Upper lobe of left lung (tissue), 6 donors: ENCODE measurements around the gene DSG2. TPM values are rescaled to one million over a fixed set of nuclear protein-coding genes. Genes with fewer than 3 reads are reported as not detected.
"Not testable (repeated sequence)": the region's sequence is repeated elsewhere in the genome, so short reads cannot be mapped to it uniquely, and the experiment has no call there.

Experiments used
- ATAC-seq, 2 donors: fragments of 200-7000 bp; cut with Tn5 transposase; one replicate each; pipeline ENCODE4 v1.9.1; 2022; ENCODE audit warnings: mild to moderate bottlenecking in 2 of 2, moderate library complexity in 2 of 2; ENCODE audit not compliant: low FRiP score in 2 of 2
- DNase-seq, 2 donors: peaks; one replicate each; pipeline ENCODE4 v3.0.0-alpha.2; 2019 to 2020
- H3K27ac ChIP-seq, 4 donors: fragments of 200-600 bp; sonication (generic); one replicate each; pipeline ENCODE4 v1.5.1; 2016 to 2019
- H3K27me3 ChIP-seq, 4 donors: fragments of 200-600 bp; sonication (generic); one replicate each; pipeline ENCODE4 v1.5.1; 2017 to 2019
- H3K36me3 ChIP-seq, 4 donors: fragments of 200-600 bp; sonication (generic); one replicate each; pipeline ENCODE4 v1.5.1; 2016 to 2019
- H3K4me1 ChIP-seq, 4 donors: fragments of 200-600 bp; sonication (generic); one replicate each; pipeline ENCODE4 v1.5.1; 2018 to 2019
- H3K4me3 ChIP-seq, 4 donors: fragments of 200-600 bp; sonication (generic); one replicate each; pipeline ENCODE4 v1.5.1; 2017 to 2019; ENCODE audit warnings: mild to moderate bottlenecking in 2 of 4, moderate library complexity in 1 of 4
- H3K9me3 ChIP-seq, 4 donors: fragments of 200-600 bp; sonication (generic); one replicate each; pipeline ENCODE4 v1.5.1; 2018 to 2019
- CTCF ChIP-seq, 6 experiments: fragments of 450-650 bp in 4 of 6; fragments of 200-600 bp in 2 of 6; sonication (generic) in 2 of 6; IDR thresholded peaks; one replicate each; pipeline ENCODE4 v1.5.1; 2016 to 2019; ENCODE audit warnings: antibody characterized with exemption in 6 of 6
- EP300 ChIP-seq, 4 donors: sonication (generic); formaldehyde crosslinking; IDR thresholded peaks; one replicate each; pipeline ENCODE4 v1.5.1; 2017; ENCODE audit warnings: antibody characterized with exemption in 4 of 4, control low read depth in 2 of 4
- POLR2A ChIP-seq, 4 donors: fragments of 450-650 bp; IDR thresholded peaks; one replicate each; pipeline ENCODE4 v1.5.1; 2016 to 2017; ENCODE audit warnings: antibody characterized with exemption in 4 of 4, mild to moderate bottlenecking in 2 of 4
- POLR2AphosphoS5 ChIP-seq, 2 donors: sonication (generic); formaldehyde crosslinking; IDR thresholded peaks; one replicate each; pipeline ENCODE4 v1.5.1; 2017; ENCODE audit warnings: antibody characterized with exemption in 2 of 2
- WGBS, 2 donors: methylation state at CpG; one replicate each; pipeline ENCODE4 v1.1.5; 2017 to 2018; 5-methylcytosine and 5-hydroxymethylcytosine counted together
- total RNA-seq, 6 donors: library from RNA; depleted of rRNA in 4 of 6; stranded (reverse); fragments of >200 nt in 4 of 6; gene quantifications; one replicate each; pipeline versions ENCODE4 v1.1.0 to v1.2.1, GENCODE V29; 2016 to 2021
- donor health status: DM: no; HTN: no; CAD: no; lungs with moderate emphysema.
- donor health status: DM: no; HTN: yes; CAD: no; lungs with severe emphysema.

Gene DSG2
- total RNA-seq, 6 donors from 2014 or later: 5.2 to 55.4 (median 26.8) TPM

- ATAC-seq (no peak), DNase-seq (no peak)
- Histone ChIP-seq H3K27me3 (no peaks in the 10 kb centered on the region), H3K36me3 (no peaks in the 10 kb centered on the region), H3K9me3 (no peaks in the 10 kb centered on the region), H3K27ac (no peak overlapping the region), H3K4me1 (no peaks in the 10 kb centered on the region), H3K4me3 (no peak overlapping the region)
- TF ChIP-seq EP300 (IDR thresholded peaks at IDR 0.05) (no peak), POLR2AphosphoS5 (IDR thresholded peaks at IDR 0.05) (no peak), POLR2A (IDR thresholded peaks at IDR 0.05) (no peak), CTCF (IDR thresholded peaks at IDR 0.05) (no peak)
- 71 to 75% methylated on average over 5 of the region's 5 CpGs for WGBS, 2 donors
Measured at GRCh38 chr18:31506024-31506742, 8.2 kb downstream of the DSG2 start.

DNA sequence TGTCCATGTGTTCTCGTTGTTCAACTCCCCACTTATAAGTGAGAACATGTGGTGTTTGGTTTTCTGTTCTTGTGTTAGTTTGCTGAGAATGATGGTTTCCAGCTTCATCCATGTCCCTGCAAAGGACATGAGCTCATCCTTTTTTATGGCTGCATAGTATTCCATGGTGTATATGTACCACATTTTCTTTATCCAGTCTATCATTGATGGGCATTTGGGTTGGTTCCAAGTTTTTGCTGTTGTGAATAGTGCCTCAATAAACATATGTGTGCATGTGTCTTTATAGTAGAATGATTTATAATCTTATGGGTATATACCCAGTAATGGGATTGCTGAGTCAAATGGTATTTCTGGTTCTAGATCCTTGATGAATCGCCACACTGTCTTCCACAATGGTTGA, 9.1 kb downstream of the DSG2 start:
- not testable (repeated sequence) for H3K9me3 ChIP-seq, H3K27me3 ChIP-seq, H3K27ac ChIP-seq, H3K4me3 ChIP-seq, H3K4me1 ChIP-seq, H3K36me3 ChIP-seq, ATAC-seq, DNase-seq
- WGBS, 2 donors: 96 to 98% methylated on average over 2 of the region's 2 CpGs

DNA sequence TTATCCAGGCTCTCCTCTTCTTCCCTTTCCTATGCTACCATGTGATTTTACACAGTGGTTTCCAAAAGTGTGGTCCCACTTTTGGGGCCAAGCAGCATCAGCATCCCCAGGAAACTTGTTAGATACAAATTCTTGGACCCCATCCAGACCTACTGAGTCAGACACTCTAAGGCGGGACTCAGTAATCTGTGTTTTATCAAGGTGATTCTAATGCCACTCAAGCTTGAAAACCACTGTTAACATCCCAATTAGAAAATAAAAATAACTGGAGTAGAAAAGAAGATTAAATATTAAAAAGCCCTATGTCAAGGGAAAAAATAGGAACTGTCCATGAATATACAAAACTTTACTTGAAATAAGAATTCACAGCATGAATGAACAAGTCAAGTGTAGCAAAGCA, 10.8 kb downstream of the DSG2 start:
- WGBS, 2 donors: 77 to 85% methylated on average over 1 of the region's 1 CpG
- Histone ChIP-seq H3K27ac (no peak overlapping the region), H3K4me3 (no peak overlapping the region), H3K9me3 (no peaks in the 10 kb centered on the region), H3K4me1 (no peaks in the 10 kb centered on the region), H3K27me3 (no peaks in the 10 kb centered on the region), H3K36me3 (no peaks in the 10 kb centered on the region)
- TF ChIP-seq EP300 (IDR thresholded peaks at IDR 0.05) (no peak), POLR2AphosphoS5 (IDR thresholded peaks at IDR 0.05) (no peak), CTCF (IDR thresholded peaks at IDR 0.05) (no peak), POLR2A (IDR thresholded peaks at IDR 0.05) (no peak)
- ATAC-seq: no peak
- DNase-seq: no peak

GRCh38 chr18:31509571-31509970, 11.6 kb downstream of the DSG2 start:
- Histone ChIP-seq H3K36me3 (no peaks in the 10 kb centered on the region), H3K4me1 (no peaks in the 10 kb centered on the region), H3K9me3 (no peaks in the 10 kb centered on the region), H3K4me3 (no peak overlapping the region), H3K27ac (no peak overlapping the region), H3K27me3 (no peaks in the 10 kb centered on the region)
- TF ChIP-seq EP300 (IDR thresholded peaks at IDR 0.05) (no peak), POLR2A (IDR thresholded peaks at IDR 0.05) (no peak), CTCF (IDR thresholded peaks at IDR 0.05) (no peak), POLR2AphosphoS5 (IDR thresholded peaks at IDR 0.05) (no peak)
- ATAC-seq (no peak), DNase-seq (no peak)
- WGBS, 2 donors: 82 to 84% methylated on average over 3 of the region's 3 CpGs

GRCh38 chr18:31510319-31510718, 12.3 kb downstream of the DSG2 start:
- DNase-seq (no peak), ATAC-seq (no peak)
- H3K4me3 ChIP-seq: no peak overlapping the region
- H3K9me3 ChIP-seq: no peaks in the 10 kb centered on the region
- no peak for TF ChIP-seq POLR2AphosphoS5 (IDR thresholded peaks at IDR 0.05)
- TF ChIP-seq POLR2A (IDR thresholded peaks at IDR 0.05): no peak
- no peak for TF ChIP-seq CTCF (IDR thresholded peaks at IDR 0.05)
- TF ChIP-seq EP300 (IDR thresholded peaks at IDR 0.05): no peak
- H3K36me3 ChIP-seq: no peaks in the 10 kb centered on the region
- H3K27ac ChIP-seq: no peak overlapping the region
- no peaks in the 10 kb centered on the region for H3K27me3 ChIP-seq
- no peaks in the 10 kb centered on the region for H3K4me1 ChIP-seq
